ENCODE results near the gene SPOCK3. TPM values are rescaled to one million over a fixed set of nuclear protein-coding genes. Genes with fewer than 3 reads are reported as not detected.

The SPOCK3 gene
- total and polyA plus RNA-seq, 2 donors (not counting 3 experiments of a cell fraction or from before 2014, with no cell fraction given) = 0.10 TPM; not detected in 1

DNA sequence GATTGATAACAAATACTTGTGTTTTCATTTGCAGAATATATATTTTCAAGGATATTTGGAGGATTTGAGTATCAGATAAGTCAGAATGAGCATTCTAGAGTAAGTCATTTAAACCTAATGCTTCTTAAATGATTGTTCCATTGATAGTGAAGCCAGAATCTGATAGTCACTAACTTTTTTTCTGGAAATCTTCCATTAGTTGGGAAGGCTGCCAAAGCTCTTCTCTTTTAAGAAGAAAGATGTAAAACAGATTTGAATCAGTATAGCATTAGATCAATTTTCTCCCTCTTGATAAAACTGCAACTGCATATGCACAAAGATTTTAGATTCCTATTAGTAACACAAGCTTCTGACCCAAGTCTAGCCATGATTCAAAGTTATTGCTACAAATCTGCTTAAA, 256.7 kb downstream of the SPOCK3 start:
- Histone ChIP-seq H3K79me2 (ENCODE audit: control insufficient read depth, insufficient read depth, low read length) (no peaks in the 10 kb centered on the region), H3K9me1 (replicated peaks; ENCODE audit: control insufficient read depth, extremely low read depth, insufficient read depth, low read length) (no peaks in the 10 kb centered on the region), H3K4me1 (ENCODE audit: control insufficient read depth, extremely low read depth, insufficient read depth, low read length) (no peaks in the 10 kb centered on the region), H3K27me3 (ENCODE audit: control insufficient read depth in 2 of 2, insufficient read depth in 2 of 2, low read length in 2 of 2) (no peaks in the 10 kb centered on the region), H3K4me3 (replicated peaks in 1 of 3; ENCODE audit: insufficient read depth in 1 of 3, low read depth in 1 of 3, low read length in 3 of 3) (no peak overlapping the region), H2AFZ (ENCODE audit: low read depth, low read length) (no peak overlapping the region), H3K9me3 (replicated peaks; ENCODE audit: control insufficient read depth, insufficient read depth, low read length) (no peaks in the 10 kb centered on the region), H3K4me2 (ENCODE audit: insufficient read depth, low read length) (no peak overlapping the region), H3K27ac (ENCODE audit: insufficient read depth, low read depth, low read length) (no peak overlapping the region), H4K20me1 (replicated peaks; ENCODE audit: control insufficient read depth, extremely low read depth, insufficient read depth, low read length) (no peaks in the 10 kb centered on the region), H3K36me3 (ENCODE audit: control insufficient read depth in 2 of 2, extremely low read depth in 1 of 2, insufficient read depth in 2 of 2, low read length in 2 of 2) (no peaks in the 10 kb centered on the region), H3K9ac (replicated peaks; ENCODE audit: extremely low read depth, insufficient read depth, low read length) (no peak overlapping the region)
- no TSS peak for BruUV-seq (replicated peaks)
- POLR2A ChIA-PET = no interaction called here
- dilution Hi-C loops (cut with MboI; ENCODE audit: extremely low pct_ligation_motif_present, low sequenced_read_pairs) (no loop called here), intact Hi-C loops (cut with micrococcal nuclease) (no loop called here)
- no peak for TF ChIP-seq FOS (IDR thresholded peaks at IDR 0.05; ENCODE audit: borderline replicate concordance, insufficient read depth, low read length)
- TF ChIP-seq POLR2A (IDR thresholded peaks at IDR 0.05; ENCODE audit: low read depth, low read length) = no peak
- TF ChIP-seq EZH2 (IDR thresholded peaks at IDR 0.05; ENCODE audit: borderline replicate concordance, low read depth, low read length, severe bottlenecking) = no peak
- TF ChIP-seq MYC (IDR thresholded peaks at IDR 0.05; ENCODE audit: low read depth, low read length) = no peak
- no peak for TF ChIP-seq GATA2 (IDR thresholded peaks at IDR 0.05; ENCODE audit: insufficient read depth, insufficient read length, low read depth, low read length)
- TF ChIP-seq, protein P1, sequence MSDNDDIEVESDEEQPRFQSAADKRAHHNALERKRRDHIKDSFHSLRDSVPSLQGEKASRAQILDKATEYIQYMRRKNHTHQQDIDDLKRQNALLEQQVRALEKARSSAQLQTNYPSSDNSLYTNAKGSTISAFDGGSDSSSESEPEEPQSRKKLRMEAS (IDR thresholded peaks at IDR 0.05; ENCODE audit: insufficient read depth, insufficient read length) = no peak
- TF ChIP-seq, protein P2, sequence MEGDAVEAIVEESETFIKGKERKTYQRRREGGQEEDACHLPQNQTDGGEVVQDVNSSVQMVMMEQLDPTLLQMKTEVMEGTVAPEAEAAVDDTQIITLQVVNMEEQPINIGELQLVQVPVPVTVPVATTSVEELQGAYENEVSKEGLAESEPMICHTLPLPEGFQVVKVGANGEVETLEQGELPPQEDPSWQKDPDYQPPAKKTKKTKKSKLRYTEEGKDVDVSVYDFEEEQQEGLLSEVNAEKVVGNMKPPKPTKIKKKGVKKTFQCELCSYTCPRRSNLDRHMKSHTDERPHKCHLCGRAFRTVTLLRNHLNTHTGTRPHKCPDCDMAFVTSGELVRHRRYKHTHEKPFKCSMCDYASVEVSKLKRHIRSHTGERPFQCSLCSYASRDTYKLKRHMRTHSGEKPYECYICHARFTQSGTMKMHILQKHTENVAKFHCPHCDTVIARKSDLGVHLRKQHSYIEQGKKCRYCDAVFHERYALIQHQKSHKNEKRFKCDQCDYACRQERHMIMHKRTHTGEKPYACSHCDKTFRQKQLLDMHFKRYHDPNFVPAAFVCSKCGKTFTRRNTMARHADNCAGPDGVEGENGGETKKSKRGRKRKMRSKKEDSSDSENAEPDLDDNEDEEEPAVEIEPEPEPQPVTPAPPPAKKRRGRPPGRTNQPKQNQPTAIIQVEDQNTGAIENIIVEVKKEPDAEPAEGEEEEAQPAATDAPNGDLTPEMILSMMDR (IDR thresholded peaks at IDR 0.05; ENCODE audit: extremely low read depth in 1 of 2, insufficient read depth in 1 of 2, low read depth in 1 of 2, low read length in 2 of 2) = no peak
- no peak for TF ChIP-seq JUN (IDR thresholded peaks at IDR 0.05; ENCODE audit: borderline replicate concordance, insufficient read depth, insufficient read length, low read depth)
- no peak for TF ChIP-seq POLR2AphosphoS5 (IDR thresholded peaks at IDR 0.05; ENCODE audit: insufficient read depth, low read depth, low read length)
- CTCF ChIA-PET = no interaction called here
- FAIRE-seq (no peak), DNase-seq (ENCODE audit: low read depth, low spot score) (no peak)
